Thoracic aorta (tissue), 2 donors: Measurements from ENCODE around the gene BBS7. TPM values are rescaled to one million over a fixed set of nuclear protein-coding genes. Genes with fewer than 3 reads are reported as not detected.

Source experiments
- ATAC-seq: fragments of 150-250 bp; one replicate; pipeline ENCODE4 v1.8.0; 2017; ENCODE audit warnings: low read depth; ENCODE audit not compliant: insufficient number of reproducible peaks, low FRiP score
- DNase-seq: peaks from one replicate; pipeline ENCODE4 v3.0.0-alpha.2; 2020; ENCODE audit warnings: low spot score
- H3K27ac ChIP-seq, 2 donors: fragments of 200-600 bp; sonication (generic); 1 replicate in 1 of 2; 2 replicates in 1 of 2; pipeline ENCODE4 v1.5.1; 2016; ENCODE audit warnings: mild to moderate bottlenecking in 2 of 2, moderate library complexity in 2 of 2
- H3K27me3 ChIP-seq: fragments of 200-600 bp; sonication (generic); replicated peaks from 2 replicates; pipeline ENCODE4 v1.6.0; 2016; ENCODE audit warnings: mild to moderate bottlenecking; ENCODE audit not compliant: insufficient read depth
- H3K36me3 ChIP-seq: fragments of 200-600 bp; sonication (generic); one replicate; pipeline ENCODE4 v1.5.1; 2016
- H3K4me1 ChIP-seq, 2 donors: fragments of 200-600 bp; sonication (generic); 1 replicate in 1 of 2; 2 replicates in 1 of 2; pipeline versions ENCODE4 v1.5.1 to v1.6.0; 2016; ENCODE audit warnings: low read depth in 2 of 2, mild to moderate bottlenecking in 1 of 2; ENCODE audit not compliant: control insufficient read depth in 1 of 2
- H3K4me3 ChIP-seq: fragments of 200-600 bp; sonication (generic); 2 replicates; pipeline ENCODE4 v1.5.1; 2016; ENCODE audit warnings: mild to moderate bottlenecking
- H3K9me3 ChIP-seq: fragments of 200-600 bp; sonication (generic); 2 replicates; pipeline ENCODE4 v1.5.1; 2016
- CTCF ChIP-seq: fragments of 200-600 bp; sonication (generic); IDR thresholded peaks from one replicate; pipeline ENCODE4 v1.5.1; 2019; ENCODE audit warnings: antibody characterized with exemption
- total RNA-seq, 2 donors: library from RNA; depleted of rRNA; stranded (reverse); fragments of >200 nt; gene quantifications; one replicate each; pipeline versions ENCODE4 v1.1.0 to v1.2.3, GENCODE V29; 2016

Gene BBS7
- total RNA-seq, 2 donors from 2014 or later, result 10.2 to 13.8 TPM

- no peaks in the 10 kb centered on the region for H3K9me3 ChIP-seq
- TF ChIP-seq CTCF, result no peak
- no peak overlapping the region for H3K4me3 ChIP-seq
- no peaks in the 10 kb centered on the region for H3K4me1 ChIP-seq
- no peak for ATAC-seq
- no peak overlapping the region for H3K27ac ChIP-seq
- no peak for DNase-seq
- H3K27me3 ChIP-seq, result no peaks in the 10 kb centered on the region
- no peaks in the 10 kb centered on the region for H3K36me3 ChIP-seq
These were observed 93.5 kb downstream of the BBS7 start for GRCh38 chr4:121776610-121777401.

Other genes starting within 250 kb of the BBS7 start
- 100 to 1,000 TPM; 401 to 458 TPM for gene ANXA5, start 173.5 kb downstream of the BBS7 start, total RNA-seq
- gene SMIM43, start 105.3 kb downstream of the BBS7 start, total RNA-seq, result not detected
- gene EXOSC9, start 69.2 kb downstream of the BBS7 start, total RNA-seq, result 10 to 100 TPM; 25.3 to 27.8 TPM
- gene CCNA2, start 46.6 kb downstream of the BBS7 start, total RNA-seq, result 1 to 10 TPM; 2.4 to 2.5 TPM
- gene TRPC3, start 81.6 kb upstream of the BBS7 start, total RNA-seq, result under 1 TPM; 0.27 to 0.78 TPM